NCI-H460 (cell line): ENCODE data around the gene ARF5. TPM values are rescaled to one million over a fixed set of nuclear protein-coding genes. Genes with fewer than 3 reads are reported as not detected.

Source experiments
- DNase-seq: peaks from one replicate; pipeline ENCODE4 v3.0.0-alpha.2; 2016; ENCODE audit warnings: low read depth; ENCODE audit errors: extremely low read depth
- total RNA-seq: library from RNA; depleted of rRNA; stranded (reverse); fragments of >200 nt; shearing (Covaris generic); gene quantifications from 2 replicates; pipeline ENCODE4 v1.2.3, GENCODE V29; 2014; rRNA removed

ARF5 gene
- total RNA-seq, 1 experiment from 2014 or later: 112 TPM

- DNase-seq: no peak
These were observed 44.2 kb downstream of the ARF5 start for GRCh38 chr7:127632276-127632910.

- no peak for DNase-seq
These were observed 47.6 kb downstream of the ARF5 start for GRCh38 chr7:127635659-127636285.

GRCh38 chr7:127638197-127638596, 50.0 kb downstream of the ARF5 start:
- DNase-seq: no peak

Other genes with a start within 250 kb of the ARF5 start
- gene ZNF800, start 195.7 kb upstream of the ARF5 start, total RNA-seq: 20.3 and 21.4 TPM in 2 replicates
- 15.9 and 19.5 TPM in 2 replicates for gene GCC1, start 2.8 kb upstream of the ARF5 start, total RNA-seq
- 2.6 and 2.9 TPM in 2 replicates for gene FSCN3, start 5.3 kb downstream of the ARF5 start, total RNA-seq
- not detected in 2 replicates for gene PAX4, start 29.7 kb downstream of the ARF5 start, total RNA-seq
- gene SND1, start 63.8 kb downstream of the ARF5 start, total RNA-seq: 184 and 193 TPM in 2 replicates